Thyroid gland (tissue), 4 donors: ENCODE measurements around the gene HEATR5A.

Experiments
- POLR2A ChIP-seq, 2 donors: fragments of 450-650 bp; IDR thresholded peaks; one replicate each; pipeline ENCODE4 v1.6.1; 2017; ENCODE audit warnings: antibody characterized with exemption in 2 of 2, mild to moderate bottlenecking in 2 of 2, moderate library complexity in 1 of 2
- TF ChIP-seq, protein P1 (sequence below), 6 experiments: fragments of 200-600 bp in 3 of 6; fragments of 450-650 bp in 3 of 6; sonication (generic) in 3 of 6; IDR thresholded peaks; one replicate each; pipeline ENCODE4 v1.5.1; 2016 to 2019; ENCODE audit warnings: antibody characterized with exemption in 6 of 6, mild to moderate bottlenecking in 2 of 6, inconsistent platforms in 1 of 6, moderate library complexity in 1 of 6

DNA sequence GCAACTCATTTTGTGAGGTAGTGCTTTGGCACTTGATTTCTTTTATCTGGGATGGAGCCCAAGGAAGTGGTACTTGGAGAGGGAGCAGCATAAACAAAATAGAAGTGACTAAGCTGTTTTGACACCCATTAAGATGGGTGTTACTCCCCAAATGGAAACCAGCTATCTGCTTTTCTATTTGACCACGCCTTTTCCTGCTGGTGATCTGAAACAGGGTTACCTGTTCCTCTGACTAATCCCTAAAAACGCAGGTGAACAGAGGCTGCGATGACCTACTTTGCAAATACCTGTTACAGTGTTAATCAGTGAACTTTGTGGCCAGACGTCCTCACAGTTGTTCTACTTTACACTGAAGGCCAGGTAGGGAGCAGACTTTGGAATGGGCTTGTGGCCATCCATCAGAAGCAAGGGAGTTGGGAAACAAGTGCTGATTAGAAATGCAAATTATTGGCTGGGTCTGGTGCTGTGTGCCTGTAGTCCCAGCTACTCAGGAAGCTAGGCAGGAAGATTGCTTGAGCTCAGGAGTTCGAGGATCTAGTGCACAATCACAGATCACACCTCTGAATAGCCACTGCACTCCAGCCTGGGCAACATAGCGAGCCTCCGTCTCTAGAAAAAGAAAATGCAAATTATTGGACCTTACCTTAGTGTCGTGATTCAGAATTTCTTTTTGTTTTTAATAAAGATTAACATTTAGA lies 154.5 kb downstream of the HEATR5A start:
- TF ChIP-seq, protein P1, sequence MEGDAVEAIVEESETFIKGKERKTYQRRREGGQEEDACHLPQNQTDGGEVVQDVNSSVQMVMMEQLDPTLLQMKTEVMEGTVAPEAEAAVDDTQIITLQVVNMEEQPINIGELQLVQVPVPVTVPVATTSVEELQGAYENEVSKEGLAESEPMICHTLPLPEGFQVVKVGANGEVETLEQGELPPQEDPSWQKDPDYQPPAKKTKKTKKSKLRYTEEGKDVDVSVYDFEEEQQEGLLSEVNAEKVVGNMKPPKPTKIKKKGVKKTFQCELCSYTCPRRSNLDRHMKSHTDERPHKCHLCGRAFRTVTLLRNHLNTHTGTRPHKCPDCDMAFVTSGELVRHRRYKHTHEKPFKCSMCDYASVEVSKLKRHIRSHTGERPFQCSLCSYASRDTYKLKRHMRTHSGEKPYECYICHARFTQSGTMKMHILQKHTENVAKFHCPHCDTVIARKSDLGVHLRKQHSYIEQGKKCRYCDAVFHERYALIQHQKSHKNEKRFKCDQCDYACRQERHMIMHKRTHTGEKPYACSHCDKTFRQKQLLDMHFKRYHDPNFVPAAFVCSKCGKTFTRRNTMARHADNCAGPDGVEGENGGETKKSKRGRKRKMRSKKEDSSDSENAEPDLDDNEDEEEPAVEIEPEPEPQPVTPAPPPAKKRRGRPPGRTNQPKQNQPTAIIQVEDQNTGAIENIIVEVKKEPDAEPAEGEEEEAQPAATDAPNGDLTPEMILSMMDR (IDR thresholded peaks at IDR 0.05): no peak
- no peak for TF ChIP-seq POLR2A (IDR thresholded peaks at IDR 0.05)
